Right lobe of liver (tissue), 4 donors: ENCODE measurements around the gene GH1.

Experiments used
- CTCF ChIP-seq, 4 donors: fragments of 200-600 bp in 3 of 4; fragments of 450-650 bp in 1 of 4; IDR thresholded peaks; one replicate each; pipeline versions ENCODE4 v1.5.1 to v1.8.0; 2016 to 2022; ENCODE audit warnings: antibody characterized with exemption in 4 of 4, mild to moderate bottlenecking in 2 of 4
- POLR2A ChIP-seq: fragments of 450-650 bp; IDR thresholded peaks from one replicate; pipeline ENCODE4 v1.6.1; 2017; ENCODE audit warnings: antibody characterized with exemption, mild to moderate bottlenecking
- donor health status: DM: no; HTN: no; CAD: no.
- donor health status: DM: no; HTN: no; CAD: no.
- donor health status: DM: no; HTN: yes; CAD: no.

GRCh38 chr17:63950940-63951907, 32.6 kb upstream of the GH1 start:
- TF ChIP-seq CTCF (IDR thresholded peaks at IDR 0.05): peak; percentile 40 to 75 (median 60)
- TF ChIP-seq POLR2A: no peak
